HG03045 (cell line): Measurements from ENCODE around the gene CADPS.

Source experiments
- ATAC-seq: cut with Tn5 transposase; IDR thresholded peaks from one replicate; pipeline ENCODE4 v1.9.1; 2021; ENCODE audit warnings: mild to moderate bottlenecking, moderate library complexity; ENCODE audit not compliant: unreplicated experiment

The CADPS gene

GRCh38 chr3:62699728-62700127 is 175.5 kb downstream of the CADPS start:
- no peak for ATAC-seq

- ATAC-seq = no peak
Measured at GRCh38 chr3:62696011-62696410, 179.2 kb downstream of the CADPS start.

GRCh38 chr3:62688812-62689211 is 186.4 kb downstream of the CADPS start:
- no peak for ATAC-seq

GRCh38 chr3:62688050-62688449 is 187.2 kb downstream of the CADPS start:
- no peak for ATAC-seq

- ATAC-seq = no peak
Measured at GRCh38 chr3:62686503-62687294, 188.5 kb downstream of the CADPS start.

GRCh38 chr3:62682826-62683225 is 192.4 kb downstream of the CADPS start:
- ATAC-seq = no peak

- no peak for ATAC-seq
Measured at GRCh38 chr3:62679988-62680387, 195.2 kb downstream of the CADPS start.

GRCh38 chr3:62678841-62679240 is 196.4 kb downstream of the CADPS start:
- ATAC-seq = no peak

GRCh38 chr3:62677926-62678325 is 197.3 kb downstream of the CADPS start:
- ATAC-seq = no peak

GRCh38 chr3:62676689-62677271 is 198.4 kb downstream of the CADPS start:
- no peak for ATAC-seq

GRCh38 chr3:62675492-62675891 is 199.7 kb downstream of the CADPS start:
- no peak for ATAC-seq

- no peak for ATAC-seq
Measured at GRCh38 chr3:62672988-62673313, 202.3 kb downstream of the CADPS start.

- ATAC-seq = peak; percentile 70
Measured at GRCh38 chr3:62672270-62672987, 202.8 kb downstream of the CADPS start.

- no peak for ATAC-seq
Measured at GRCh38 chr3:62670351-62670750, 204.9 kb downstream of the CADPS start.

- no peak for ATAC-seq
Measured at GRCh38 chr3:62669161-62669560, 206.1 kb downstream of the CADPS start.

GRCh38 chr3:62667714-62668113 is 207.5 kb downstream of the CADPS start:
- no peak for ATAC-seq

- ATAC-seq = peak; percentile 83
Measured at GRCh38 chr3:62665627-62666437, 209.4 kb downstream of the CADPS start.

- no peak for ATAC-seq
Measured at GRCh38 chr3:62662677-62663076, 212.5 kb downstream of the CADPS start.

GRCh38 chr3:62659660-62660059 is 215.6 kb downstream of the CADPS start:
- ATAC-seq = no peak

GRCh38 chr3:62655691-62656063 is 219.5 kb downstream of the CADPS start:
- ATAC-seq = no peak

- ATAC-seq = no peak
Measured at GRCh38 chr3:62655056-62655690, 220.0 kb downstream of the CADPS start.
